CD14-positive monocyte (primary cell): ENCODE measurements around the gene FZD7. TPM values are rescaled to one million over a fixed set of nuclear protein-coding genes. Genes with fewer than 3 reads are reported as not detected.

ENCODE experiments used
- DNase-seq, 3 donors: peaks; one replicate each; pipeline ENCODE4 v3.0.0-alpha.2; 2011 to 2022
- H2AFZ ChIP-seq: 2 replicates; pipeline ENCODE4 v1.6.0; 2012; ENCODE audit warnings: mild to moderate bottlenecking, low read depth, low read length, inconsistent platforms; ENCODE audit not compliant: insufficient read depth, poor library complexity, severe bottlenecking
- H3K27ac ChIP-seq, 2 donors: 1 replicate in 1 of 2; 2 replicates in 1 of 2; pipeline ENCODE4 v1.5.1; 2012 to 2013; ENCODE audit warnings: low read length in 2 of 2, control low read depth in 1 of 2, inconsistent platforms in 1 of 2, low read depth in 1 of 2, mild to moderate bottlenecking in 1 of 2
- H3K27me3 ChIP-seq, 2 donors: one replicate each; pipeline versions ENCODE4 v1.6.0 to v1.6.1; 2011 to 2013; ENCODE audit warnings: low read length in 2 of 2; ENCODE audit not compliant: control insufficient read depth in 2 of 2, insufficient read depth in 2 of 2
- H3K36me3 ChIP-seq, 2 donors: replicated peaks in 1 of 2; 1 replicate in 1 of 2; 2 replicates in 1 of 2; pipeline versions ENCODE4 v1.5.1 to v1.6.1; 2012 to 2013; ENCODE audit warnings: low read length in 2 of 2, control low read depth in 1 of 2, inconsistent platforms in 1 of 2, mild to moderate bottlenecking in 1 of 2; ENCODE audit not compliant: insufficient read depth in 2 of 2, control insufficient read depth in 1 of 2
- H3K4me1 ChIP-seq, 2 donors: 1 replicate in 1 of 2; 2 replicates in 1 of 2; pipeline versions ENCODE4 v1.5.1 to v1.6.1; 2012 to 2013; ENCODE audit warnings: low read length in 2 of 2, control low read depth in 1 of 2, inconsistent platforms in 1 of 2, mild to moderate bottlenecking in 1 of 2, moderate library complexity in 1 of 2; ENCODE audit not compliant: insufficient read depth in 2 of 2, control insufficient read depth in 1 of 2
- H3K4me2 ChIP-seq: replicated peaks from 2 replicates; pipeline ENCODE3; 2012; ENCODE audit warnings: low read length, moderate library complexity, mild to moderate bottlenecking; ENCODE audit not compliant: poor library complexity, severe bottlenecking; ENCODE audit errors: extremely low read depth
- H3K4me3 ChIP-seq, 3 experiments: fragments of 200-600 bp in 1 of 3; sonication (generic) in 1 of 3; replicated peaks in 1 of 3; 1 replicate in 2 of 3; 2 replicates in 1 of 3; pipeline ENCODE4 v1.5.1; 2011 to 2013; ENCODE audit warnings: low read length in 3 of 3, mild to moderate bottlenecking in 3 of 3, control low read depth in 2 of 3, low read depth in 2 of 3, inconsistent platforms in 1 of 3, moderate library complexity in 1 of 3
- H3K79me2 ChIP-seq: 2 replicates; pipeline ENCODE4 v1.6.0; 2012; ENCODE audit warnings: mild to moderate bottlenecking, control low read depth, inconsistent platforms, low read length, moderate library complexity; ENCODE audit not compliant: insufficient read depth
- H3K9ac ChIP-seq: 2 replicates; pipeline ENCODE4 v1.6.0; 2017; ENCODE audit warnings: low read length, mild to moderate bottlenecking; ENCODE audit not compliant: insufficient read depth, poor library complexity, severe bottlenecking
- H3K9me3 ChIP-seq, 2 donors: replicated peaks in 1 of 2; 1 replicate in 1 of 2; 2 replicates in 1 of 2; pipeline versions ENCODE4 v1.5.1 to v1.6.1; 2012 to 2013; ENCODE audit warnings: low read length in 2 of 2, control low read depth in 1 of 2; ENCODE audit not compliant: control insufficient read depth in 1 of 2, insufficient read depth in 1 of 2
- H4K20me1 ChIP-seq: 2 replicates; pipeline ENCODE4 v1.6.0; 2012; ENCODE audit warnings: mild to moderate bottlenecking, low read length, control low read depth, moderate library complexity; ENCODE audit not compliant: insufficient read depth
- H3K27ac Mint-ChIP-seq, 7 donors: one replicate each; pipeline ENCODE4 v1.8.0; 2020; ENCODE audit warnings: mild to moderate bottlenecking in 7 of 7, mixed read lengths in 7 of 7, moderate library complexity in 6 of 7, inconsistent platforms in 2 of 7
- H3K27me3 Mint-ChIP-seq, 3 donors: one replicate each; pipeline ENCODE4 v1.8.0; 2021 to 2022; ENCODE audit warnings: low read depth in 3 of 3, mild to moderate bottlenecking in 3 of 3, mixed read lengths in 3 of 3, moderate library complexity in 3 of 3, inconsistent platforms in 1 of 3
- H3K36me3 Mint-ChIP-seq, 2 donors: one replicate each; pipeline ENCODE4 v1.8.0; 2020; ENCODE audit warnings: mixed read lengths in 2 of 2, inconsistent platforms in 1 of 2, mild to moderate bottlenecking in 1 of 2
- H3K4me1 Mint-ChIP-seq: one replicate; pipeline ENCODE4 v1.8.0; 2020; ENCODE audit warnings: mild to moderate bottlenecking, mixed read lengths
- H3K4me3 Mint-ChIP-seq, 2 donors: one replicate each; pipeline ENCODE4 v1.8.0; 2020; ENCODE audit warnings: mild to moderate bottlenecking in 2 of 2, mixed read lengths in 2 of 2, moderate library complexity in 1 of 2
- H3K9me3 Mint-ChIP-seq, 7 donors: one replicate each; pipeline ENCODE4 v1.8.0; 2020 to 2022; ENCODE audit warnings: mixed read lengths in 7 of 7, mild to moderate bottlenecking in 6 of 7, moderate library complexity in 6 of 7, inconsistent platforms in 2 of 7
- CTCF ChIP-seq: fragments of 200-600 bp; IDR thresholded peaks from one replicate; pipeline ENCODE4 v1.8.0; 2022; ENCODE audit warnings: antibody characterized with exemption, mild to moderate bottlenecking
- WGBS: methylation state at CpG from one replicate; pipeline ENCODE4 v1.1.5; 2013; ENCODE audit warnings: missing lambda C conversion rate; ENCODE audit not compliant: insufficient coverage; 5-methylcytosine and 5-hydroxymethylcytosine counted together
- intact Hi-C, 2 donors: fragments of 100-400 bp; cut with micrococcal nuclease; formaldehyde crosslinking; loops; one replicate each; pipeline versions ENCODE4 v1.15.0 to v1.15.1; 2023
- polyA plus RNA-seq, 3 donors: library from polyadenylated mRNA; depleted of rRNA in 1 of 3; unstranded in 2 of 3; stranded (reverse) in 1 of 3; fragments of 300-500 nt in 2 of 3; fragments of >200 nt in 1 of 3; fragmentation: Illumina TruSeq in 2 of 3; gene quantifications; 1 replicate in 2 of 3; 2 replicates in 1 of 3; pipeline ENCODE4 v1.2.3, GENCODE V29; 2012 to 2021

Gene FZD7
- polyA plus RNA-seq, 3 donors, result 0.05 to 0.28 TPM; not detected in 1

GRCh38 chr2:202001826-202002225, 31.8 kb upstream of the FZD7 start:
- TF ChIP-seq CTCF, result no peak
- no CpG with 5 or more reads among the region's 2 CpGs for WGBS
- H3K9me3 ChIP-seq, result no peaks in the 10 kb centered on the region
- H3K9ac ChIP-seq, result no peak overlapping the region
- Mint-ChIP-seq H3K27ac (no peak overlapping the region), H3K4me3 (no peak overlapping the region), H3K36me3 (no peaks in the 10 kb centered on the region), H3K27me3 (peaks cover 0 to 3% (median 1%) of the 10 kb centered on the region in 3 donors), H3K4me1 (peaks cover 1% of the 10 kb centered on the region), H3K9me3 (no peaks in the 10 kb centered on the region)
- no peak overlapping the region for H3K4me3 ChIP-seq
- no peaks in the 10 kb centered on the region for H3K27me3 ChIP-seq
- H3K36me3 ChIP-seq, result no peaks in the 10 kb centered on the region
- intact Hi-C loops, result no loop called here
- no peaks in the 10 kb centered on the region for H4K20me1 ChIP-seq
- H3K27ac ChIP-seq, result no peak overlapping the region
- H3K4me2 ChIP-seq, result no peak overlapping the region
- no peaks in the 10 kb centered on the region for H3K4me1 ChIP-seq
- H2AFZ ChIP-seq, result no peak overlapping the region
- DNase-seq, result no peak
- no peaks in the 10 kb centered on the region for H3K79me2 ChIP-seq

GRCh38 chr2:202002381-202002780, 31.3 kb upstream of the FZD7 start:
- no peak for DNase-seq
- Histone ChIP-seq H3K27ac (no peak overlapping the region), H4K20me1 (no peaks in the 10 kb centered on the region), H3K27me3 (no peaks in the 10 kb centered on the region), H3K4me1 (no peaks in the 10 kb centered on the region), H3K79me2 (no peaks in the 10 kb centered on the region), H3K4me2 (no peak overlapping the region), H2AFZ (no peak overlapping the region), H3K36me3 (no peaks in the 10 kb centered on the region), H3K9ac (no peak overlapping the region), H3K4me3 (no peak overlapping the region), H3K9me3 (no peaks in the 10 kb centered on the region)
- Mint-ChIP-seq H3K27me3 (peaks cover 0 to 3% (median 1%) of the 10 kb centered on the region in 3 donors), H3K4me1 (no peaks in the 10 kb centered on the region), H3K36me3 (no peaks in the 10 kb centered on the region), H3K4me3 (no peak overlapping the region), H3K9me3 (no peaks in the 10 kb centered on the region), H3K27ac (no peak overlapping the region)
- no CpG with 5 or more reads among the region's 6 CpGs for whole genome bisulfite sequencing
- TF ChIP-seq CTCF, result no peak
- intact Hi-C loops, result no loop called here
